ENCODE measurements around the gene MCM7.

- TF ChIP-seq EZH2phosphoT487 (IDR thresholded peaks at IDR 0.05; ENCODE audit: borderline replicate concordance): no peak
- no peak for TF ChIP-seq CTCF (conservative IDR thresholded peaks at IDR 0.05; ENCODE audit: low read length)
Observed at GRCh38 chr7:100044718-100045117, 56.5 kb downstream of the MCM7 start.
